ENCODE results near the gene EPHA10.

Gene EPHA10

GRCh38 chr1:37765916-37766664, 1.2 kb upstream of the EPHA10 start:
- H3K4me3 ChIP-seq (ENCODE audit: low read depth, low read length), result no peak overlapping the region
- DNase-seq (ENCODE audit: low read depth), result peak; percentile 27
- TF ChIP-seq CTCF (IDR thresholded peaks at IDR 0.05; ENCODE audit: insufficient read depth, low read depth, low read length, missing control alignments), result no peak

- no peak for TF ChIP-seq CTCF (IDR thresholded peaks at IDR 0.05; ENCODE audit: insufficient read depth, low read depth, low read length, missing control alignments)
- peak; percentile 28 for DNase-seq (ENCODE audit: low read depth)
- H3K4me3 ChIP-seq (ENCODE audit: low read depth, low read length), result no peak overlapping the region
Observed at GRCh38 chr1:37764414-37764825, 500 bp downstream of the EPHA10 start.

GRCh38 chr1:37763791-37764413, 1.0 kb downstream of the EPHA10 start:
- no peak for TF ChIP-seq CTCF (IDR thresholded peaks at IDR 0.05; ENCODE audit: insufficient read depth, low read depth, low read length, missing control alignments)
- no peak for DNase-seq (ENCODE audit: low read depth)
- H3K4me3 ChIP-seq (ENCODE audit: low read depth, low read length), result no peak overlapping the region

GRCh38 chr1:37762516-37762915, 2.4 kb downstream of the EPHA10 start:
- no peak for DNase-seq (ENCODE audit: low read depth)
- no peak for TF ChIP-seq CTCF (IDR thresholded peaks at IDR 0.05; ENCODE audit: insufficient read depth, low read depth, low read length, missing control alignments)
- H3K4me3 ChIP-seq (ENCODE audit: low read depth, low read length), result no peak overlapping the region

- no peak overlapping the region for H3K4me3 ChIP-seq (ENCODE audit: low read depth, low read length)
- no peak for TF ChIP-seq CTCF (IDR thresholded peaks at IDR 0.05; ENCODE audit: insufficient read depth, low read depth, low read length, missing control alignments)
- DNase-seq (ENCODE audit: low read depth), result no peak
Observed at GRCh38 chr1:37761416-37762095, 3.4 kb downstream of the EPHA10 start.

- no peak overlapping the region for H3K4me3 ChIP-seq (ENCODE audit: low read depth, low read length)
- DNase-seq (ENCODE audit: low read depth), result no peak
- TF ChIP-seq CTCF (IDR thresholded peaks at IDR 0.05; ENCODE audit: insufficient read depth, low read depth, low read length, missing control alignments), result no peak
Observed at GRCh38 chr1:37759451-37759850, 5.5 kb downstream of the EPHA10 start.
